ENCODE results near the gene KCNJ2.

DNA sequence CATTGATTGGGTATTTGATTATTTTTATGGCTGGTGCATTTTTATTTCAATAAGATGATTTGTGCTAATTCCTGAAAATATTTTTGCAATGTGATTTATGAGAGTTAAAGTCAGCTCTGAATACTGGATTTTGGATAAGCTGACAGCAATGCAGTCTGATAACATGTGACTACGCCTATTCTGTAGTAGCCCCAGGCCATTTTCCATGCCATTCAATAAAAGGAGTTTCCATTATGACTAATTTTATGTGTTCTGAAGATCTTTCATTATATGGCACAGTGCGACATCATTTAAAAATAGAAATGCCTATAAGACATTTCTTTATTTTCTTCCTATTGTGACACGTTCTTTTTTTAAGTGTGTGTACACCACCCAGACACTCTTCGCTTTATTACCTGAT lies 46.3 kb downstream of the KCNJ2 start:
- TF ChIP-seq KAT7 (CRISPR knock-in tag; IDR thresholded peaks at IDR 0.05; ENCODE audit: borderline replicate concordance) (no peak), ZBTB21 (CRISPR knock-in tag; IDR thresholded peaks at IDR 0.05; ENCODE audit: borderline replicate concordance) (no peak), RELA (CRISPR knock-in tag; IDR thresholded peaks at IDR 0.05; ENCODE audit: borderline replicate concordance) (no peak)
- TF ChIP-seq, protein P1, sequence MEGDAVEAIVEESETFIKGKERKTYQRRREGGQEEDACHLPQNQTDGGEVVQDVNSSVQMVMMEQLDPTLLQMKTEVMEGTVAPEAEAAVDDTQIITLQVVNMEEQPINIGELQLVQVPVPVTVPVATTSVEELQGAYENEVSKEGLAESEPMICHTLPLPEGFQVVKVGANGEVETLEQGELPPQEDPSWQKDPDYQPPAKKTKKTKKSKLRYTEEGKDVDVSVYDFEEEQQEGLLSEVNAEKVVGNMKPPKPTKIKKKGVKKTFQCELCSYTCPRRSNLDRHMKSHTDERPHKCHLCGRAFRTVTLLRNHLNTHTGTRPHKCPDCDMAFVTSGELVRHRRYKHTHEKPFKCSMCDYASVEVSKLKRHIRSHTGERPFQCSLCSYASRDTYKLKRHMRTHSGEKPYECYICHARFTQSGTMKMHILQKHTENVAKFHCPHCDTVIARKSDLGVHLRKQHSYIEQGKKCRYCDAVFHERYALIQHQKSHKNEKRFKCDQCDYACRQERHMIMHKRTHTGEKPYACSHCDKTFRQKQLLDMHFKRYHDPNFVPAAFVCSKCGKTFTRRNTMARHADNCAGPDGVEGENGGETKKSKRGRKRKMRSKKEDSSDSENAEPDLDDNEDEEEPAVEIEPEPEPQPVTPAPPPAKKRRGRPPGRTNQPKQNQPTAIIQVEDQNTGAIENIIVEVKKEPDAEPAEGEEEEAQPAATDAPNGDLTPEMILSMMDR (IDR thresholded peaks at IDR 0.05) = no peak
- TF ChIP-seq, protein P2, sequence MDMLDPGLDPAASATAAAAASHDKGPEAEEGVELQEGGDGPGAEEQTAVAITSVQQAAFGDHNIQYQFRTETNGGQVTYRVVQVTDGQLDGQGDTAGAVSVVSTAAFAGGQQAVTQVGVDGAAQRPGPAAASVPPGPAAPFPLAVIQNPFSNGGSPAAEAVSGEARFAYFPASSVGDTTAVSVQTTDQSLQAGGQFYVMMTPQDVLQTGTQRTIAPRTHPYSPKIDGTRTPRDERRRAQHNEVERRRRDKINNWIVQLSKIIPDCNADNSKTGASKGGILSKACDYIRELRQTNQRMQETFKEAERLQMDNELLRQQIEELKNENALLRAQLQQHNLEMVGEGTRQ (CRISPR knock-in tag; IDR thresholded peaks at IDR 0.05) = no peak
- TF ChIP-seq, protein P3, sequence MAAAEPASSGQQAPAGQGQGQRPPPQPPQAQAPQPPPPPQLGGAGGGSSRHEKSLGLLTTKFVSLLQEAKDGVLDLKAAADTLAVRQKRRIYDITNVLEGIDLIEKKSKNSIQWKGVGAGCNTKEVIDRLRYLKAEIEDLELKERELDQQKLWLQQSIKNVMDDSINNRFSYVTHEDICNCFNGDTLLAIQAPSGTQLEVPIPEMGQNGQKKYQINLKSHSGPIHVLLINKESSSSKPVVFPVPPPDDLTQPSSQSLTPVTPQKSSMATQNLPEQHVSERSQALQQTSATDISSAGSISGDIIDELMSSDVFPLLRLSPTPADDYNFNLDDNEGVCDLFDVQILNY (CRISPR knock-in tag; IDR thresholded peaks at IDR 0.05) = no peak

Measured in WTC11 (cell line).